Lower leg skin (tissue), 4 donors: ENCODE data around the gene USP43. TPM values are rescaled to one million over a fixed set of nuclear protein-coding genes. Genes with fewer than 3 reads are reported as not detected.

Source experiments
- DNase-seq, 2 donors: peaks; one replicate each; pipeline ENCODE4 v3.0.0-alpha.2; 2019; ENCODE audit warnings: low spot score in 2 of 2
- H3K4me3 ChIP-seq: fragments of 200-600 bp; sonication (generic); 2 replicates; pipeline ENCODE4 v1.5.1; 2017; ENCODE audit warnings: mild to moderate bottlenecking, low read depth; ENCODE audit not compliant: poor library complexity, severe bottlenecking
- CTCF ChIP-seq, 3 donors: fragments of 450-650 bp; IDR thresholded peaks; one replicate each; pipeline ENCODE4 v1.5.1; 2016; ENCODE audit warnings: antibody characterized with exemption in 3 of 3, mild to moderate bottlenecking in 3 of 3, moderate library complexity in 2 of 3
- POLR2A ChIP-seq, 2 donors: fragments of 450-650 bp; IDR thresholded peaks; one replicate each; pipeline ENCODE4 v1.6.1; 2016 to 2017; ENCODE audit warnings: antibody characterized with exemption in 2 of 2, mild to moderate bottlenecking in 1 of 2, moderate library complexity in 1 of 2
- WGBS, 2 donors: methylation state at CpG; one replicate each; pipeline ENCODE4 v1.1.5; 2018; 5-methylcytosine and 5-hydroxymethylcytosine counted together
- intact Hi-C: fragments of 100-400 bp; cut with DNase I; formaldehyde crosslinking; loops from one replicate; pipeline ENCODE4 v1.15.0; 2023; ENCODE audit warnings: low total_unique reads
- total RNA-seq, 4 donors: library from RNA; depleted of rRNA; stranded (reverse); fragments of >200 nt; gene quantifications; one replicate each; pipeline ENCODE4 v1.1.0, GENCODE V29; 2016

The USP43 gene
- total RNA-seq, 4 donors from 2014 or later, result 4.4 to 6.5 (median 4.4) TPM

GRCh38 chr17:9766970-9767369, 121.7 kb downstream of the USP43 start:
- no peak overlapping the region for H3K4me3 ChIP-seq
- intact Hi-C loops, result no loop called here
- TF ChIP-seq CTCF (IDR thresholded peaks at IDR 0.05) (no peak), POLR2A (IDR thresholded peaks at IDR 0.05) (no peak)
- 71 to 73% methylated on average over 5 of the region's 5 CpGs for WGBS, 2 donors
- DNase-seq, result no peak

GRCh38 chr17:9767432-9767991, 122.2 kb downstream of the USP43 start:
- 83 to 86% methylated on average over 6 to 7 of the region's 7 CpGs for WGBS, 2 donors
- H3K4me3 ChIP-seq, result no peak overlapping the region
- TF ChIP-seq CTCF (IDR thresholded peaks at IDR 0.05) (no peak), POLR2A (IDR thresholded peaks at IDR 0.05) (no peak)
- intact Hi-C loops, result no loop called here
- DNase-seq, result no peak

- WGBS, 2 donors, result 32 to 37% methylated on average over 5 of the region's 5 CpGs
- DNase-seq, result no peak
- intact Hi-C loops, result no loop called here
- TF ChIP-seq CTCF (IDR thresholded peaks at IDR 0.05) (no peak), POLR2A (IDR thresholded peaks at IDR 0.05) (no peak)
- H3K4me3 ChIP-seq, result no peak overlapping the region
These were observed 123.1 kb downstream of the USP43 start for GRCh38 chr17:9768381-9768934.

- intact Hi-C loops, result no loop called here
- 87% methylated on average over 14 of the region's 15 CpGs for WGBS, 2 donors
- TF ChIP-seq POLR2A (IDR thresholded peaks at IDR 0.05) (no peak), CTCF (IDR thresholded peaks at IDR 0.05) (no peak)
- DNase-seq, result no peak
- no peak overlapping the region for H3K4me3 ChIP-seq
These were observed 123.8 kb downstream of the USP43 start for GRCh38 chr17:9769036-9769695.

- 92 to 93% methylated on average over 27 of the region's 27 CpGs for WGBS, 2 donors
- intact Hi-C loops, result no loop called here
- no peak overlapping the region for H3K4me3 ChIP-seq
- TF ChIP-seq POLR2A (IDR thresholded peaks at IDR 0.05), result no peak
- DNase-seq, result no peak
These were observed 126.1 kb downstream of the USP43 start for GRCh38 chr17:9771465-9771864.

- no peak for DNase-seq
- no peak for TF ChIP-seq POLR2A (IDR thresholded peaks at IDR 0.05)
- TF ChIP-seq CTCF (IDR thresholded peaks at IDR 0.05), result no peak
- intact Hi-C loops, result no loop called here
- WGBS, 2 donors, result 66 to 69% methylated on average over 19 of the region's 19 CpGs
- H3K4me3 ChIP-seq, result no peak overlapping the region
These were observed 127.3 kb downstream of the USP43 start for GRCh38 chr17:9772658-9773057.
